NOMO-1 treated with DMSO at 0.1 percent for 48 hours (cell line): ENCODE results near the gene CBLC.
A peak's percentile ranks its signal among the peaks of the same experiment; 100 is the strongest.

Experiments
- DNase-seq: peaks from one replicate; lab custom pipeline; 2025; ENCODE audit not compliant: unreplicated experiment; lab: John Stamatoyannopoulos, UW

CBLC gene

GRCh38 chr19:44794610-44795009, 16.9 kb downstream of the CBLC start:
- DNase-seq = no peak

GRCh38 chr19:44795398-44795987, 17.8 kb downstream of the CBLC start:
- no peak for DNase-seq

- no peak for DNase-seq
These were observed 19.0 kb downstream of the CBLC start for GRCh38 chr19:44796701-44797115.

GRCh38 chr19:44799627-44800346, 22.1 kb downstream of the CBLC start:
- no peak for DNase-seq

- DNase-seq = peak; percentile 83
These were observed 22.8 kb downstream of the CBLC start for GRCh38 chr19:44800461-44800860.

- DNase-seq = peak; percentile 78
These were observed 26.0 kb downstream of the CBLC start for GRCh38 chr19:44803442-44804428.

- no peak for DNase-seq
These were observed 28.6 kb downstream of the CBLC start for GRCh38 chr19:44806291-44806690.

GRCh38 chr19:44807162-44807561, 29.5 kb downstream of the CBLC start:
- DNase-seq = no peak

GRCh38 chr19:44807652-44808462, 30.2 kb downstream of the CBLC start:
- DNase-seq = no peak

- no peak for DNase-seq
These were observed 31.0 kb downstream of the CBLC start, which contains the start of gene BCAM for GRCh38 chr19:44808463-44809371. Gene BCAM, plus strand, starts transcription at chr19:44809103. Its CDS starts 22 bp downstream, at chr19:44809125.

- DNase-seq = no peak
These were observed 32.0 kb downstream of the CBLC start for GRCh38 chr19:44809577-44810233.

GRCh38 chr19:44810234-44811121, 32.8 kb downstream of the CBLC start:
- no peak for DNase-seq

GRCh38 chr19:44811122-44811419, 33.4 kb downstream of the CBLC start:
- DNase-seq = no peak

GRCh38 chr19:44812142-44812718, 34.5 kb downstream of the CBLC start:
- DNase-seq = no peak

GRCh38 chr19:44813070-44813840, 35.6 kb downstream of the CBLC start:
- no peak for DNase-seq

GRCh38 chr19:44813841-44814470, 36.3 kb downstream of the CBLC start:
- no peak for DNase-seq

GRCh38 chr19:44814517-44814916, 36.8 kb downstream of the CBLC start:
- no peak for DNase-seq
